NCI-H1930 (cell line): Measurements from ENCODE around the gene RAB4A.
"Not testable (repeated sequence)": the region's sequence is repeated elsewhere in the genome, so short reads cannot be mapped to it uniquely, and the experiment has no call there.

Source experiments
- DNase-seq, 2 experiments: peaks; one replicate each; lab custom pipeline; 2025; lab: John Stamatoyannopoulos, UW

The RAB4A gene

GRCh38 chr1:229272164-229273158 lies 1.6 kb downstream of the RAB4A start:
- no peak for DNase-seq

DNA sequence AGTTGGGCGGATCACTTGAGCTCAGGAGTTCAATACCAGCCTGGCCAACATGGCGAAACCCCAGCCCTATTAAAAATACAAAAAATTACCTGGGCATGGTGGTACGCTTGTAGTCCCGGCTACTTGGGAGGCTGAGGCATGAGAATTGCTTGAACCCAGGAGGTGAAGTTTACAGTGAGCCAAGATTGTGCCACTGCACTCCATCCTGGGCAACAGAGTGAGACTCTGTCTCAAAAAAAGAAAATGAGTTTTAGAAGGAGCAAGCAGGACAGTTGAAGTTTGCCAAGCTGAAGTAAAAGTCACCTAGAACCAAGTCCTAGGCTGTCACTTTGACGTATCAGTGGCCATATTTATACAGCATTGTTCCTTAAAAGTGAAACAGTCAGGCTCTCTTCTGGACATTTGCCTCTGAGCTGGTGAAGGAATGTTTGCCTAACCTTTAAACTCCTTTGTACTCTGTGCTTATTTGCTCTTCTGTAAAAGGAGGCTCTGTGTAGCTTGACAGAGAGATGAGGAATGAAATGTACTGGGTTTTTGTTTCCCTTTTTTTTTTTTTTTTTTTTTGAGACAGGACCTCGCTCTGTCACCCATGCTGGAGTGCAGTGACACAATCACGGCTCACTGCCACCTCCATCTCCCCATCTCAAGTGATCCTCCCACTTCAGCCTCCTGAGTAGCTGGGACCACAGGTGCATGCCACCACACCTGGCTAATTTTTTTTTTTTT lies 2.8 kb downstream of the RAB4A start:
- DNase-seq: no peak

- no peak for DNase-seq
Measured at GRCh38 chr1:229275005-229275404, 4.1 kb downstream of the RAB4A start.

DNA sequence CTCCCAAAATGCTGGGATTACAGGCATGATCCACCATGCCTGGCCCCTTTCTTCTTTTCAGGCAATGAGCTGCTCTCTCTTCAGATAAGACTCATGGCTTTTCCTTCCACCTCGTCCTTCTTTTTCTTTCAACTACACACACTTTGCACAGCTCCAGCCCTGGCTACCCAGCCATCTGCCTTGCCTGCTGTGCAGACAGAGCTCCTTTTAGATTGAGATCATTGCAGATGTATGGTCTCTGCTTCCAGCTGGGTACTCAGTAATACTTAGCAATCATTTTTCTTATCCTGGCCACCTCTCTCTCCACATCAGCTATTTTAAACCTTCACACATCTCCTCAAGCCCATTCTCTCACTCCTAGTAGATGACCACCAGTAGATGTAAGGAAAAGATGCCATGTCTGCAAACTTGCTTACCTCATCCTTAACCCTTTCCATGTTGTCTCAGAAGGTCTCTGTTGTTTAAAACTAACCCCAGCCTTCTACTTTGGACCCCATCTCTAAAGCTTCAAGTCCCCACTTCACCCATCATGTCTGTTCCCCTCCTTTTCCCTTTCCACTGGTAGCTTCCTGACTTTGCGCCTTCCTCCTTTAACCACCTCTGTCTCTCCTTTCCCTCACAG lies 7.3 kb downstream of the RAB4A start:
- DNase-seq: no peak

DNA sequence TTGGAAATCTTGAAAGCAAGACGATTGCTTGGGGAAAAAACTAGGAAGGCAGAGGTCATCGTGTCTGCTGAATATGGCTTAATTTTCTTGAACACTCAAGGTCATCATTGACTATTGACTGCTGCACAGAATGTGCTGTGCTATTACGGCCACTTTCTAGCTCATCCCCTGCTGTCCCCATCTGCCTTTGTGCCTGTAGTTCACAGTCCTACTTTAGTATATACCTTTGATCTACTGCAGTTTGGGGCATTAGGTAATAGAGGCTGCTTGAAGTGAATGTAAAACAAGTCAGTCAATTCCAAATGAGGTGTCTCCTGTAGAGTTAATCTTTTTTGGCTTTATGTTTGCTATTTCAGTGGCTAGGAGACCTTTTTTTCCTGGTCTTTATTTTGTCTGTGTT lies 8.3 kb downstream of the RAB4A start:
- DNase-seq: no peak

GRCh38 chr1:229280037-229280828 lies 9.3 kb downstream of the RAB4A start:
- no peak for DNase-seq

GRCh38 chr1:229280921-229281320 lies 10.0 kb downstream of the RAB4A start:
- DNase-seq: no peak

DNA sequence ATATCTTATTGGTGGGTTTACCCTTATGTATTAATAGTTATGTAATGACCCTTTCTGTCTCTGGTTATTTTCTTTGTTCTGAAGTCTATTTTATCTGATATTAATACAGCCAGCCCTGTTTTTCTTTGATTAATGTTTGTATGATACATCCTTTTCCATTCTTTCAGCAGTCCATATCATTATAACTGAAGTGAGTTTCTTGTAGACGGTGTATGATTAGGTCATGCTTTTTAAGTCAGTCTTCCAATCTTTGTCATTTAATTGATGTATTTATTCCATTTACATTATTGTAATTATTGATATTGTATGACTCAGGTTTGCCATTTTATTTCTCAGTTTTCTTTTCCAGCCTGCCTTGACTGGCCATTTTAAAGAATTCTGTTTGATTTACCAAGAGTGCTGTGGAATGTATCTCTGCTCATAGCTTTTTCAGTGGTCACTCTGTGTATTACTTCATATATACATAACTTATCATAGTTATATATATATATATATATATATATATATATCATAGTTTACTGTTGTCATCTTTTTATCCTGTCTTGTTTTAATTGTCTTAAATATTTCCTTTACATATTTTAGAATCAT lies 10.5 kb downstream of the RAB4A start:
- no peak for DNase-seq

DNA sequence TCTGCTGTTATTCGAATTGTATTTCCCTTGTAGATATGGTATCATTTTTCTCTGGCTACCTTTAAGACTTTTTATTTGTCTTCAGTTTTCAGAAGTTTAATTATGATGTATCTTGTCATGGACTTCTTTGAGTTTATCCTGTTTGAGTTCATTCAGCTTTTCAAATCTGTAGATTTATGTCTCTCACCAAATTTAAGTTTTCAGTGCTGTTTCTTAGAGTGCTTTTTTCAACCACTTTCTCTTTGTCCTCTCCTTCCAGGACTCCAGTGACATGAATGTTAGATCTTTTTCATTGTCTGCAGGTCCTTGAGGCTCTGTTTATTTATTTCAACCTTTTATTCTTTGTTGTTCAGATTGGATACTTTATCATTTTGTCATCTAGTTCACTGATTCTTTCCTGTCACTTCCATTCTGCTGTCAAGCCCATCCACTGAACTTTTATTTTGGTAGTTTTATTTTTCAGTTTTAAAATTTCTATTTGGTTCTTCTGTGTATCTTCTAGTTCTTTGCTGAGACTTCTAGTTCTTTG lies 11.4 kb downstream of the RAB4A start:
- DNase-seq: no peak

GRCh38 chr1:229283183-229283611 lies 12.3 kb downstream of the RAB4A start:
- DNase-seq: no peak

DNA sequence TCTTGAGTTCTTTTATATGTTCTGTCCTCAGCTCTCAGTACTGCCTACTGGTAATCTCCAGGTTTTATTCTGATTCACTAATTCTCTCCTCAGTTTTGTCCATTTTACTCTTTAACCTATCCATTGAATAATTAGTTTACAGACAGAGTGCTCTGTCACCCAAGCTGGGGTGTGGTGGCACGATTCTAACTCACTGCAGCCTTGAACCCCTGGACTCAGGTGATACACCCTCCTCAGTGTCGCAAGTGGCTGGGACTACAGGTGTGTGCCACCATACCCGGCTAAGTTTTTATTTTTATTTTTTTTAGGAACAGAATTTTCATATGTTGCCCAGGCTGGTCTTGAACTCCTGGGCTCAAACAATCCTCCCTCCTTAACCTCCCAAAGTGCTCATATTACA lies 14.0 kb downstream of the RAB4A start:
- no peak for DNase-seq

DNA sequence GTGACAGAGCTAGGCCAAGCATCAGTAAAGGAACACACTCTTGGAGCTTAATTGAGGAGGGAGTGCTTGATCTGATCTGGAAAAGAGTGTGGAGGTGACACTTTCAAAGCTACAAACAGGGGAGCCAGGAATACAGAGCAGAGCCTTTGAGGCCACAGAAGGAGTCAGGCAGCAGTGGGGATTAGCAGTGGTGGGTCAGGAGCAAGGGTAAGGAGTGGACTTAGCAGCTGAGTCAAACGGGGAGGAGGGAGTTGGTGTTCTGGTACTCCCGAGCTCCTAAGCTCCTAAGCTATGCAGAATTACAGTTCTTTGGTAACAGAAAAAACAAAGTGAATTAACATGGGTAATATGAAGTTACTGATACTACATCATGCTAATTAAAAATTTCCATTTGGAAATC lies 14.5 kb downstream of the RAB4A start:
- no peak for DNase-seq

- DNase-seq: no peak
Measured at GRCh38 chr1:229286099-229286766, 15.3 kb downstream of the RAB4A start.

DNA sequence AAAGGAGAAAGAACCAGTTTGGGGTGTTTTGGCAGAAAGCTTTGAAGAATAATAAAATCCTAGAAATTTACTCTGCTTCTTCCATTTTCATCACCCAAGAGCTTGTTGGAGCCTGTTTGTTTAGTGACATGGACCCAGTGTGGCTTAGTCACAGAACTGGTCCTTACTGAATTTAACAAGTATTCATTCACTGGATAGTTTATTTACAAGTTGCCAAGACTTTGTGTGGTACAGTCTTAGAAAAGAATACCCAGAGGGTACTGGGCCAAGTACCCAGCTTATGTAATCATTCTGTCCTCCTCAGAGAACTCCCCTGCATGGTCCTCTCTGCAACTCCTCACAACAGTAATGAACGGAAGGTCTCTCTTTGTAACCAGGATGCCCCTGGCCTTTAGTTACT lies 16.4 kb downstream of the RAB4A start:
- no peak for DNase-seq

- no peak for DNase-seq
Measured at GRCh38 chr1:229288516-229288915, 17.6 kb downstream of the RAB4A start.

DNA sequence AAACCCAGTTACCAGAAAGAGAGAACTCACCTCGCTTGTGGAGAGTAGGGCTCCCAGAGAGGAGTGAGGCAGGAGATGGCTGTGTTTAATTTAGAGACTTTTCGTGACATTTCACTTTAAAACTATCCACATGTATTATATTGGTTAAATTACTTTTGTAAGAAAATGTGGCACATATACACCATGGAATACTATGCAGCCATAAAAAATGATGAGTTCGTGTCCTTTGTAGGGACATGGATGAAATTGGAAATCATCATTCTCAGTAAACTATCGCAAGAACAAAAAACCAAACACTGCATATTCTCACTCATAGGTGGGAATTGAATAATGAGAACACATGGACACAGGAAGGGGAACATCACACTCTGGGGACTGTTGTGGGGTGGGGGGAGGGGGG lies 20.8 kb downstream of the RAB4A start:
- DNase-seq: not testable (repeated sequence)

DNA sequence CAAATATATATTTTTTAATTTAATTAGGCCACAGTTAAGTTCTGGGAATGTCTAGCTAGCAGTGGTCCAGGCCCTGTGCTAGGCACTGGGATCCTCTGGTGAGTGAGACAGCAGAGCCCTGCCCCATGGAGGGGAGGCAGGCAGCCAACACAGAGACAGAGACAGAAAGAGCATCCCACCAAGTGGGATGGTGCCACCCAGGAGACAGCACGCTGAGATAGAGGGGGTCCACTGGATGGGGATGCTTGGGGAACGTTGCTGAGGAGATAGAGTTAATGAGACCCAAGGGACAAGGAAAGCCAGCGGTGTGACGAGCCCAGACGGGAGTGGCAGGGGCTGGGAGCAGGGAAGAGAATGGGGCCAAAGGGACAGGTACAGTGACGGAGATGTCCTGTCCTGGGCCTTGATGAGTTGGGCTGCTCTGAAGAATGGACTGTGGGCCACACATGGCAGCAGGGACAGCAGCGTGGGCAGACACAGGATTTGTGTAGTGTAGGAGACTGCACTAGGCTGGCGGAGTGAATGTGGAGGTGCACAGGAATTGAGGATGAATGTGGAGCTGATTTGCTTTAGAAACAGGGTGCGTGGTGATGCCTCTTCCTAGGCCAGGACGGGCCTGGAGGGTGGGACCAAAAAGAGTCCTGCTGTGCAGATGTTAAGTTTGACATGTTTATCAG lies 22.8 kb downstream of the RAB4A start:
- no peak for DNase-seq

DNA sequence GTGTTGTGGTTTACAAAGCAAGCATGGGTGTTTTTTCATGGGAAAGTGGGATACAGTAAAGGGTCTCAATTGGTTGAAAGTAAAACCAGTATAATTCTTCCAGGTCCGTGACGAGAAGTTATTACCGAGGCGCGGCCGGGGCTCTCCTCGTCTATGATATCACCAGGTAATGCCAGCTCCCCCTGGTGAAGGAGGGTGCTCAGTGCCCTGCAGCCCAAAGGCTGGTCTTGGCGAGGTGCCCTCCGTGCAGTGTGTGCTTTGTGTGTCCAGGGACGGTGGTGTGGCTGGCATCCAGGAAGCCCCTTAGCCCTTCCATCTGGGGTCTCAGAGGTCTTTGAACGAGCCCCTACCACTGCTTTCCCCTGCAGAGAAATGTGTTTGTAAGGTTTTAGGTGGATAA lies 24.8 kb downstream of the RAB4A start:
- no peak for DNase-seq

DNA sequence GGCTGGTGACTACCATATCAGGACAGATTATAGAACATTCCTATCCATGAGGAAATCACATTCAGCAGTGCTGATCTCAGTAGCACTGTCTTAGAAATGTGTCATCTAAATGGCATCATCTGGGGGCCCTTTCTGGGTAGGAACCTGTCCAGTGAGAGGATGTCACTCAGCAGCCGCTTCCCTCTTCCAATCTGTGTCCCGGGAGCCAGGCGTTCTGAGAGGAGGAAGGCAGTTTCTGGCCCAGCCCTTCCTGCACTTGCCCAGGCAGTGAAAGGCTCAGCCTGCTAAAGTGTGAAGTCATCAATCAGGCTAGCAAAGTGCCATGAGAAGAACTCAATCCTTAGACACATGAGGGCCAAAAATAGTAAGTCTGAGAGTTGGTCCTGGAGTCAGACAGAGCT lies 25.6 kb downstream of the RAB4A start:
- no peak for DNase-seq

GRCh38 chr1:229297746-229298145 lies 26.8 kb downstream of the RAB4A start:
- DNase-seq: no peak
